NCI-H187 (cell line): ENCODE measurements around the gene SSH2.

ENCODE experiments used
- DNase-seq, 2 experiments: peaks; one replicate each; lab custom pipeline; 2025; lab: John Stamatoyannopoulos, UW

SSH2 gene

GRCh38 chr17:29576214-29577000 is 353.6 kb downstream of the SSH2 start:
- no peak for DNase-seq
